NCI-H2107 treated with DMSO at 0.1 percent for 48 hours (cell line): Measurements from ENCODE around the gene PTPRM.

ENCODE experiments used
- DNase-seq: peaks from one replicate; lab custom pipeline; 2025; ENCODE audit not compliant: unreplicated experiment; lab: John Stamatoyannopoulos, UW

The PTPRM gene

DNA sequence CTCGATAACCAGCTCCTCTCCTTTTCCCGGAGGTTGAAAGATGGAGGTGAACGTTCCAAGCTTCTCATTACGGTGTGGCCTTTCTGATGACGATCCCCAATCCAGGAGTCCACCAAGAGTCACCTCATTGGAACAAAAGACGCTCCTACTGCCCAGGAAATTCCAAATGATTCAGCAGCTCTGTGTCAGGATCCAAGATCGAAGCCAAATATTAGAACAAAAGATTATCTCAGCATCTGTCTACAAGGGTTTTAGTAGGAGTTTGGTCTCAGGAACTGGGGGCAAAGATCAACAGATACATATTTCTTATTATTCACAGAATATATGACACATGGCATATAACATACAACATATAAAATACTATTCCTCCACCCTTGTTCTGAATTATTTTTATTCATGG is 881.0 kb downstream of the PTPRM start:
- DNase-seq = no peak

DNA sequence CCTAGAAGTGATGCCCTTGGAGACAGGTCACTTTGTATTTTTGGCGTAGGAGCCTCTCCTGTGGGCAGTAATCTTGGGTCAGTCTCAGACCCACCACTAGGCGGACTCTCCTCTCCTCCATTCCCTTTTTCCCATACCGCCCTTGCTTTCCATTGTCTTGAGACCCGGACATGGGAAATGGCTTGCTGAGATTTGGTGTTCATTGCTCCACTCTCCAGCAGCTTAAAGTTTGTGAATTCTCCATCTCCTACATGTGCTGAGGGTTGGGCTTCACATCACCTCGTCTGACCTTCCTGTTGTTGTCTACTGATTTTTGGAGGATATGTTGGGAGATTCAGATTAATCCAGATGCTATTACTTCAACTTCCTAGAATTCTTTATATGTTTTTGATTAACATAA is 882.9 kb downstream of the PTPRM start:
- DNase-seq = no peak

- DNase-seq = no peak
These were observed 884.0 kb downstream of the PTPRM start for GRCh38 chr18:8450898-8451665.

GRCh38 chr18:8453528-8453927 is 886.4 kb downstream of the PTPRM start:
- no peak for DNase-seq

GRCh38 chr18:8454136-8454535 is 887.0 kb downstream of the PTPRM start:
- DNase-seq = no peak

DNA sequence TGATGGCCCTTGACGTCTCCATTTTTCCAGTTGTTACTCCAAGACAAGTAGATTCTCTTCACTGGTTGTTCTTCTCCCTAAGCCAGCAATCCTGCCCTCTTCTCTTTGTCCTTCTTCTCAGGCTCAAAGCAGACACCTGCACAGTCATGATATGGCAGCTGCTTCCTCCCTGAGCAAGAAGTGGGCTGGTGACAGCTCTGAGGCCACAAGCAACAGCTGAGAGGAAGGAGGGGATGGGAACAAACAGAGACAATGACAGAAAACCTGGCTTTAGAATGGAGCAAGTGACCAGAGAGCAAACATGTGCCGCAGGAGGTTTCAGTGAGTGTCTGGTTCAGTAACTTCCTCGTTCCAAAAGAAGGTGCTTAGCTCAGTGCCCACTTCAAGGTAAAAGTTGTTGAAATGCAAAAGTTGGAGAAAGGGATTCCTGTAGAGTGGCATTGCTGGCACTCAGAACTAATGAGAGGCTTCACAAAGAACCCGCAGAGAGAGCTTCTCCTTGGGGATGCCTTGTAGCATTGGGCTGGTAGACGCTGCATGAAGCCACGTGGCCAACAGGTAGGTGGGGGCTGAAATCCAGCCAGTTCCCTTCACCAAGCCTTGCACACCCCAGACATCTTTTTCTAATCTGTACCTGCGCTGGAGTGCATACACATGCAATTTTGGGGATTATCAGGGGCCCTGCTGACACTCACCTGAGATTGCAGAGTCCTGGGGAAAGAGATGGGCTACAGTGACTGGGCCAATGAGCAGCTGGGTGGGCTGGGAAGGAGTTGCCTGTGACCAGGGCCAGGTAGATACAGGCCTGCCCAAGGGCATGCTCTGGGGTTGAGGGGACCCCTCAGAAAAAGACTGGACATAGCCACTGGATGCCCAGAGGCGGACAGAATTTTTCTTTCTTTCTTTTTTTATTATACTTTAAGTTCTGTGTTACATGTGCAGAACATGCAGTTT is 888.8 kb downstream of the PTPRM start:
- no peak for DNase-seq
